ENCODE data around the gene BCAT1.
"Not testable (repeated sequence)": the region's sequence is repeated elsewhere in the genome, so short reads cannot be mapped to it uniquely, and the experiment has no call there.

The BCAT1 gene

GRCh38 chr12:24818351-24818750, 130.6 kb downstream of the BCAT1 start:
- Histone ChIP-seq H3K9me3 (ENCODE audit: low read length) (no peaks in the 10 kb centered on the region), H3K36me3 (ENCODE audit: insufficient read depth, low read length) (no peaks in the 10 kb centered on the region), H3K27me3 (ENCODE audit: control insufficient read depth in 1 of 2, insufficient read depth in 2 of 2, low read length in 2 of 2) (no peaks in the 10 kb centered on the region), H3K4me3 (ENCODE audit: low read depth in 1 of 2, low read length in 2 of 2) (no peak overlapping the region), H3K9ac (ENCODE audit: low read length) (no peak overlapping the region), H3K4me1 (ENCODE audit: insufficient read depth, low read length) (no peaks in the 10 kb centered on the region), H3K27ac (ENCODE audit: low read depth, low read length) (no peak overlapping the region)

GRCh38 chr12:24815114-24815423, 133.8 kb downstream of the BCAT1 start:
- no peaks in the 10 kb centered on the region for H3K27me3 ChIP-seq (ENCODE audit: control insufficient read depth in 1 of 2, insufficient read depth in 2 of 2, low read length in 2 of 2)
- no peak overlapping the region for H3K4me3 ChIP-seq (ENCODE audit: low read depth in 1 of 2, low read length in 2 of 2)
- no peak overlapping the region for H3K9ac ChIP-seq (ENCODE audit: low read length)
- H3K9me3 ChIP-seq (ENCODE audit: low read length) = no peaks in the 10 kb centered on the region
- no peak overlapping the region for H3K27ac ChIP-seq (ENCODE audit: low read depth, low read length)
- H3K4me1 ChIP-seq (ENCODE audit: insufficient read depth, low read length) = no peaks in the 10 kb centered on the region
- no peaks in the 10 kb centered on the region for H3K36me3 ChIP-seq (ENCODE audit: insufficient read depth, low read length)

- H3K36me3 ChIP-seq (ENCODE audit: insufficient read depth, low read length) = no peaks in the 10 kb centered on the region
- no peaks in the 10 kb centered on the region for H3K9me3 ChIP-seq (ENCODE audit: low read length)
- H3K27ac ChIP-seq (ENCODE audit: low read depth, low read length) = no peak overlapping the region
- H3K4me1 ChIP-seq (ENCODE audit: insufficient read depth, low read length) = no peaks in the 10 kb centered on the region
- no peak overlapping the region for H3K9ac ChIP-seq (ENCODE audit: low read length)
- H3K27me3 ChIP-seq (ENCODE audit: control insufficient read depth in 1 of 2, insufficient read depth in 2 of 2, low read length in 2 of 2) = no peaks in the 10 kb centered on the region
- H3K4me3 ChIP-seq (ENCODE audit: low read depth in 1 of 2, low read length in 2 of 2) = no peak overlapping the region
Measured at GRCh38 chr12:24814379-24815113, 134.4 kb downstream of the BCAT1 start.

- H3K9me3 ChIP-seq (ENCODE audit: low read length) = no peaks in the 10 kb centered on the region
- no peaks in the 10 kb centered on the region for H3K27me3 ChIP-seq (ENCODE audit: control insufficient read depth in 1 of 2, insufficient read depth in 2 of 2, low read length in 2 of 2)
- H3K4me1 ChIP-seq (ENCODE audit: insufficient read depth, low read length) = no peaks in the 10 kb centered on the region
- no peaks in the 10 kb centered on the region for H3K36me3 ChIP-seq (ENCODE audit: insufficient read depth, low read length)
- no peak overlapping the region for H3K4me3 ChIP-seq (ENCODE audit: low read depth in 1 of 2, low read length in 2 of 2)
- H3K27ac ChIP-seq (ENCODE audit: low read depth, low read length) = no peak overlapping the region
- H3K9ac ChIP-seq (ENCODE audit: low read length) = no peak overlapping the region
Measured at GRCh38 chr12:24810378-24810777, 138.5 kb downstream of the BCAT1 start.

- H3K9ac ChIP-seq (ENCODE audit: low read length); H3K36me3 ChIP-seq (ENCODE audit: insufficient read depth, low read length); H3K27ac ChIP-seq (ENCODE audit: low read depth, low read length); H3K27me3 ChIP-seq (ENCODE audit: control insufficient read depth in 1 of 2, insufficient read depth in 2 of 2, low read length in 2 of 2); H3K9me3 ChIP-seq (ENCODE audit: low read length); H3K4me3 ChIP-seq (ENCODE audit: low read depth in 1 of 2, low read length in 2 of 2); H3K4me1 ChIP-seq (ENCODE audit: insufficient read depth, low read length): not testable (repeated sequence)
Measured at GRCh38 chr12:24809306-24809705, 139.6 kb downstream of the BCAT1 start.

GRCh38 chr12:24808651-24809050, 140.2 kb downstream of the BCAT1 start:
- no peak overlapping the region for H3K4me3 ChIP-seq (ENCODE audit: low read depth in 1 of 2, low read length in 2 of 2)
- H3K27ac ChIP-seq (ENCODE audit: low read depth, low read length) = no peak overlapping the region
- H3K4me1 ChIP-seq (ENCODE audit: insufficient read depth, low read length) = no peaks in the 10 kb centered on the region
- H3K27me3 ChIP-seq (ENCODE audit: control insufficient read depth in 1 of 2, insufficient read depth in 2 of 2, low read length in 2 of 2) = no peaks in the 10 kb centered on the region
- no peaks in the 10 kb centered on the region for H3K9me3 ChIP-seq (ENCODE audit: low read length)
- no peaks in the 10 kb centered on the region for H3K36me3 ChIP-seq (ENCODE audit: insufficient read depth, low read length)
- H3K9ac ChIP-seq (ENCODE audit: low read length) = no peak overlapping the region

GRCh38 chr12:24806386-24806785, 142.5 kb downstream of the BCAT1 start:
- no peaks in the 10 kb centered on the region for H3K27me3 ChIP-seq (ENCODE audit: control insufficient read depth in 1 of 2, insufficient read depth in 2 of 2, low read length in 2 of 2)

GRCh38 chr12:24803430-24804245, 145.3 kb downstream of the BCAT1 start:
- H3K27ac ChIP-seq (ENCODE audit: low read depth, low read length) = no peak overlapping the region
- H3K4me1 ChIP-seq (ENCODE audit: insufficient read depth, low read length) = no peaks in the 10 kb centered on the region
- H3K4me3 ChIP-seq (ENCODE audit: low read depth in 1 of 2, low read length in 2 of 2) = no peak overlapping the region
- no peaks in the 10 kb centered on the region for H3K36me3 ChIP-seq (ENCODE audit: insufficient read depth, low read length)
- H3K9ac ChIP-seq (ENCODE audit: low read length) = no peak overlapping the region
- no peaks in the 10 kb centered on the region for H3K9me3 ChIP-seq (ENCODE audit: low read length)
- H3K27me3 ChIP-seq (ENCODE audit: control insufficient read depth in 1 of 2, insufficient read depth in 2 of 2, low read length in 2 of 2) = no peaks in the 10 kb centered on the region

More at GRCh38 chr12:24806386-24806785, 142.5 kb downstream of the BCAT1 start:
- H3K9me3 ChIP-seq (ENCODE audit: low read length) = no peaks in the 10 kb centered on the region
- H3K4me1 ChIP-seq (ENCODE audit: insufficient read depth, low read length) = no peaks in the 10 kb centered on the region
- no peaks in the 10 kb centered on the region for H3K36me3 ChIP-seq (ENCODE audit: insufficient read depth, low read length)
- no peak overlapping the region for H3K27ac ChIP-seq (ENCODE audit: low read depth, low read length)
- no peak overlapping the region for H3K9ac ChIP-seq (ENCODE audit: low read length)
- H3K4me3 ChIP-seq (ENCODE audit: low read depth in 1 of 2, low read length in 2 of 2) = no peak overlapping the region

GRCh38 chr12:24798335-24798734, 150.6 kb downstream of the BCAT1 start:
- Histone ChIP-seq H3K27ac (ENCODE audit: low read depth, low read length) (no peak overlapping the region), H3K4me3 (ENCODE audit: low read depth in 1 of 2, low read length in 2 of 2) (no peak overlapping the region), H3K36me3 (ENCODE audit: insufficient read depth, low read length) (no peaks in the 10 kb centered on the region), H3K9ac (ENCODE audit: low read length) (no peak overlapping the region), H3K4me1 (ENCODE audit: insufficient read depth, low read length) (no peaks in the 10 kb centered on the region), H3K9me3 (ENCODE audit: low read length) (no peaks in the 10 kb centered on the region), H3K27me3 (ENCODE audit: control insufficient read depth in 1 of 2, insufficient read depth in 2 of 2, low read length in 2 of 2) (no peaks in the 10 kb centered on the region)

GRCh38 chr12:24797901-24798300, 151.0 kb downstream of the BCAT1 start:
- Histone ChIP-seq H3K9ac (ENCODE audit: low read length) (no peak overlapping the region), H3K4me3 (ENCODE audit: low read depth in 1 of 2, low read length in 2 of 2) (no peak overlapping the region), H3K27ac (ENCODE audit: low read depth, low read length) (no peak overlapping the region), H3K36me3 (ENCODE audit: insufficient read depth, low read length) (no peaks in the 10 kb centered on the region), H3K4me1 (ENCODE audit: insufficient read depth, low read length) (no peaks in the 10 kb centered on the region), H3K27me3 (ENCODE audit: control insufficient read depth in 1 of 2, insufficient read depth in 2 of 2, low read length in 2 of 2) (no peaks in the 10 kb centered on the region), H3K9me3 (ENCODE audit: low read length) (no peaks in the 10 kb centered on the region)

- no peak overlapping the region for H3K4me3 ChIP-seq (ENCODE audit: low read depth in 1 of 2, low read length in 2 of 2)
- H3K27ac ChIP-seq (ENCODE audit: low read depth, low read length) = no peak overlapping the region
- H3K9me3 ChIP-seq (ENCODE audit: low read length) = no peaks in the 10 kb centered on the region
- no peaks in the 10 kb centered on the region for H3K36me3 ChIP-seq (ENCODE audit: insufficient read depth, low read length)
- H3K9ac ChIP-seq (ENCODE audit: low read length) = no peak overlapping the region
- H3K27me3 ChIP-seq (ENCODE audit: control insufficient read depth in 1 of 2, insufficient read depth in 2 of 2, low read length in 2 of 2) = no peaks in the 10 kb centered on the region
- H3K4me1 ChIP-seq (ENCODE audit: insufficient read depth, low read length) = no peaks in the 10 kb centered on the region
Measured at GRCh38 chr12:24796876-24797275, 152.0 kb downstream of the BCAT1 start.
